GM12874 (cell line): Measurements from ENCODE around the gene CD28.

Experiments
- CTCF ChIP-seq: IDR thresholded peaks from 2 replicates; pipeline ENCODE4 v1.5.1; 2011; ENCODE audit warnings: low read depth, mild to moderate bottlenecking, control low read depth, low read length, moderate library complexity; ENCODE audit not compliant: insufficient read depth

CD28 gene

GRCh38 chr2:203667838-203668237 is 38.6 kb upstream of the CD28 start:
- TF ChIP-seq CTCF = no peak

DNA sequence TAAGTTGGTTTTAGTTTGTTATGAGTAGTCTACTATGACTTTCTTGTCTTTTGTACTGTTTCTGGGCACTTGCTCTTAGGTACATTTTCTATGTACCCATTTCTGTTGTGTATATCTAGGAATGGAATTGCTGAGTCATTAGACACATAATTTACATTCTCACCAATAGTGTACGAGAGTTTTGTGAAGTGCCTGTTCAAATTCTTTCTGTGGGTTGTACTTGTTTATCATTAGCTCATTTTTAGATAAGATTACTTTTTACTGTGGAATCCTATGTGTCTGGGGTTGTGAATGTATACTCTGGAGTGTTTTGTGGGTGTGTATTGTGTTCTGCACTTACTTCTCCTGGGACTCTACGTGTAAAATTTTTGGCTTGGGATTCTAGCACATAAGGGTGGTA is 36.6 kb upstream of the CD28 start:
- no peak for TF ChIP-seq CTCF

DNA sequence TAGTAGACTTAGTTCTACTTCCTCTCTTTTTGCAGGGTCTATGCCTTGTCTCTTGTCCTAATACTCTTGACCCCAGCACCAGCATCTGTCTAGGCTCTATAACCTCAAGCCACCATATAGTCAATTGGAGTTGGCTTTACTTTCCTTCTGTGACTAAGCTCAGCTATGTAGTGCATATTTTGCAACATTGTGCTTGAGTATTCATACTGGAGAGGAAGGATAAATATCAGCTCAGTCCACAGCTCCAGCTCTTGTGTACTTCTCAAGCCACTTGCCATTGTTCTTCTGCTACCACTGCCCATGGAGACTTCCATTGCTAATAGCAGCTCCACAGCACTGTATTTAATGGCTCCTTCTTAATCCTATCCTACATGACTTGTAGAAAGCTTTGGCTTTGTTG is 35.5 kb upstream of the CD28 start:
- no peak for TF ChIP-seq CTCF

DNA sequence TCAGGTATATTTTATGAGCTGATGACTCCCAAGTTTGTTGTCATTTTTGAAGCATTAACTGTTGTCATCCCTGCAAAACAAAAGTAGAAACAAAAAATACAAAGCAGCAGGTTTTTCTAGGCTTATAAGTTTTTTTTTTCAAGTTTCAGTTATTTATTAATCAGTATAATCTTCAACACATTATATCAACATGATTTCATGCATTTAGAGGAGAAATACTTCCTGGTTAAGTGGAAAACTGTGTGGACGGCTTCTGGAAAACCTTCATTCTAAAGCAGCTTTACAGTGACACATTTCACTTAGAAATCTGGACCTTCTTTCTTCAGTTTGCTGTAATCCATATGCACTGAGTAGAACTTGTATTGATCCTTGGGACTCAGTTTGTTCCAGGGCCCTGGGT is 34.6 kb upstream of the CD28 start:
- no peak for TF ChIP-seq CTCF

DNA sequence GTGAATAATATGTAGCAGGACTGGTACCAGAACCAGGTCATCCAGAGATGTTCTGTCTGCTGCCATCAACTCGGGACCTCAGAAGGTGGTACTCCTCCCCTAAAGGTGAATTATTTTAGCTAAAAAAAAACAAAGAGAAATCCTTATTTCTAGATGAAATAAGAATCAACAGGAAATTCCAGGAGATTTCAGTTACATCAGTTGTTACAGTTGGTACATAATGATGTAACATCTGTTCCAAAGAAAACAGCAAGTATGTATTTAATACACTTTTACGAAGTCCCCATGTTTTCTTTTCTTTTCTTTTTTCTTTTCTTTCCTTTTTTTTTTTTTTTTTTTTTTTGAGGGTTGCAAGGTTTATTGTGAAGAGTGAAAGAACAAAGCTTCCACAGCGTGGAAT is 33.6 kb upstream of the CD28 start:
- no peak for TF ChIP-seq CTCF

- no peak for TF ChIP-seq CTCF
Observed at GRCh38 chr2:203673933-203674332, 32.5 kb upstream of the CD28 start.

GRCh38 chr2:203675086-203675485 is 31.4 kb upstream of the CD28 start:
- TF ChIP-seq CTCF = no peak

- TF ChIP-seq CTCF = no peak
Observed at GRCh38 chr2:203678971-203679370, 27.5 kb upstream of the CD28 start.
